HG03571 (cell line): ENCODE data around the gene SLTM.
"Not testable (repeated sequence)": the region's sequence is repeated elsewhere in the genome, so short reads cannot be mapped to it uniquely, and the experiment has no call there.

ENCODE experiments used
- ATAC-seq: cut with Tn5 transposase; IDR thresholded peaks from one replicate; pipeline ENCODE4 v1.9.1; 2021; ENCODE audit not compliant: unreplicated experiment

Gene SLTM

GRCh38 chr15:58877999-58878825, 55.3 kb downstream of the SLTM start:
- no peak for ATAC-seq

GRCh38 chr15:58876306-58877106, 57.0 kb downstream of the SLTM start:
- ATAC-seq = no peak

GRCh38 chr15:58875343-58875742, 58.1 kb downstream of the SLTM start:
- ATAC-seq = no peak

- ATAC-seq = no peak
Observed at GRCh38 chr15:58873267-58873666, 60.2 kb downstream of the SLTM start.

- no peak for ATAC-seq
Observed at GRCh38 chr15:58870451-58870850, 63.0 kb downstream of the SLTM start.

- ATAC-seq = no peak
Observed at GRCh38 chr15:58867926-58868325, 65.6 kb downstream of the SLTM start.

- no peak for ATAC-seq
Observed at GRCh38 chr15:58865425-58865880, 68.0 kb downstream of the SLTM start.

- no peak for ATAC-seq
Observed at GRCh38 chr15:58864602-58865424, 68.7 kb downstream of the SLTM start.

- no peak for ATAC-seq
Observed at GRCh38 chr15:58862326-58862725, 71.2 kb downstream of the SLTM start.

- ATAC-seq = not testable (repeated sequence)
Observed at GRCh38 chr15:58856621-58857020, 76.9 kb downstream of the SLTM start.

- no peak for ATAC-seq
Observed at GRCh38 chr15:58856086-58856485, 77.4 kb downstream of the SLTM start.

- no peak for ATAC-seq
Observed at GRCh38 chr15:58854593-58854992, 78.9 kb downstream of the SLTM start.

GRCh38 chr15:58852347-58852746, 81.1 kb downstream of the SLTM start:
- ATAC-seq = no peak

GRCh38 chr15:58851205-58851604, 82.3 kb downstream of the SLTM start:
- ATAC-seq = not testable (repeated sequence)

GRCh38 chr15:58842713-58843396, 90.6 kb downstream of the SLTM start:
- ATAC-seq = no peak

- no peak for ATAC-seq
Observed at GRCh38 chr15:58840048-58840447, 93.4 kb downstream of the SLTM start.

- no peak for ATAC-seq
Observed at GRCh38 chr15:58839485-58839884, 94.0 kb downstream of the SLTM start.

GRCh38 chr15:58833681-58834426, 99.6 kb downstream of the SLTM start:
- not testable (repeated sequence) for ATAC-seq

- ATAC-seq = no peak
Observed at GRCh38 chr15:58830556-58830955, 102.9 kb downstream of the SLTM start.
